ENCODE data around the gene MTA1.

MTA1 gene

GRCh38 chr14:105491366-105491973 is 71.8 kb downstream of the MTA1 start:
- no CpG with 5 or more reads among the region's 53 CpGs for WGBS (ENCODE audit: extremely low coverage, insufficient coverage, insufficient read length)
- no peak overlapping the region for H3K18ac ChIP-seq (ENCODE audit: low read length)
- peaks cover 10% of the 10 kb centered on the region for H3K79me1 ChIP-seq (ENCODE audit: low read length)
- H4K91ac ChIP-seq (ENCODE audit: low read depth, low read length), result peak overlapping the region; percentile 13
- H3K27ac ChIP-seq (ENCODE audit: low read depth, low read length), result peak overlapping the region; percentile 42
- peak overlapping the region; percentile 65 for H3K4me2 ChIP-seq (ENCODE audit: low read length)
- H4K8ac ChIP-seq (ENCODE audit: low read depth, low read length), result peak overlapping the region; percentile 42
- peak overlapping the region; percentile 49 for H2BK5ac ChIP-seq (ENCODE audit: low read depth, low read length, poor library complexity)
- H2AFZ ChIP-seq (ENCODE audit: insufficient read depth, low read length, poor library complexity), result peak overlapping the region; percentile 58
- peaks cover 13 to 26% of the 10 kb centered on the region in 2 experiments for H3K4me1 ChIP-seq (ENCODE audit: control insufficient read depth in 1 of 2, insufficient read depth in 2 of 2, low read length in 2 of 2)
- H3K9ac ChIP-seq (ENCODE audit: low read length), result no peak overlapping the region
- H3K27me3 ChIP-seq (ENCODE audit: insufficient read depth, low read length), result peaks cover 16% of the 10 kb centered on the region
- peaks cover 17% of the 10 kb centered on the region for H3K9me3 ChIP-seq (ENCODE audit: insufficient read depth, low read depth, low read length)
- H4K12ac ChIP-seq (ENCODE audit: low read depth, low read length), result peak overlapping the region; percentile 49
- peaks cover 2% of the 10 kb centered on the region for H3K79me2 ChIP-seq (ENCODE audit: control insufficient read depth, insufficient read depth, low read length, poor library complexity)
- peak overlapping the region; percentile 42 for H3K14ac ChIP-seq (ENCODE audit: low read length)
- DNase-seq, result peak; percentile 77
- no peak overlapping the region for H2BK12ac ChIP-seq (ENCODE audit: low read length)
- peaks cover 3 to 4% of the 10 kb centered on the region in 2 experiments for H3K36me3 ChIP-seq (ENCODE audit: control insufficient read depth in 1 of 2, insufficient read depth in 2 of 2, low read length in 2 of 2)
- peak overlapping the region; percentile 76 for H3K4me3 ChIP-seq (ENCODE audit: low read depth, low read length)
- peak overlapping the region; percentile 49 for H2BK120ac ChIP-seq (ENCODE audit: insufficient read depth, low read length, poor library complexity)
- H3K4ac ChIP-seq (ENCODE audit: low read depth, low read length), result no peak overlapping the region
- no peak overlapping the region for H3K23ac ChIP-seq (ENCODE audit: low read length)
- H2AK5ac ChIP-seq (ENCODE audit: low read length), result no peak overlapping the region

- Histone ChIP-seq H3K9ac (ENCODE audit: low read length) (no peak overlapping the region), H3K4me3 (ENCODE audit: low read depth, low read length) (no peak overlapping the region), H2BK12ac (ENCODE audit: low read length) (no peak overlapping the region), H4K12ac (ENCODE audit: low read depth, low read length) (peak overlapping the region; percentile 22), H3K79me2 (ENCODE audit: control insufficient read depth, insufficient read depth, low read length, poor library complexity) (peaks cover 2% of the 10 kb centered on the region), H3K9me3 (ENCODE audit: insufficient read depth, low read depth, low read length) (peaks cover 19% of the 10 kb centered on the region), H2AK5ac (ENCODE audit: low read length) (no peak overlapping the region), H2BK5ac (ENCODE audit: low read depth, low read length, poor library complexity) (no peak overlapping the region), H3K79me1 (ENCODE audit: low read length) (peaks cover 7% of the 10 kb centered on the region), H3K18ac (ENCODE audit: low read length) (no peak overlapping the region), H3K27me3 (ENCODE audit: insufficient read depth, low read length) (peaks cover 8% of the 10 kb centered on the region), H3K4me2 (ENCODE audit: low read length) (peak overlapping the region; percentile 15), H3K36me3 (ENCODE audit: control insufficient read depth in 1 of 2, insufficient read depth in 2 of 2, low read length in 2 of 2) (peaks cover 3 to 4% of the 10 kb centered on the region in 2 experiments), H2AFZ (ENCODE audit: insufficient read depth, low read length, poor library complexity) (no peak overlapping the region), H3K27ac (ENCODE audit: low read depth, low read length) (no peak overlapping the region), H4K8ac (ENCODE audit: low read depth, low read length) (no peak overlapping the region), H3K4ac (ENCODE audit: low read depth, low read length) (no peak overlapping the region), H2BK120ac (ENCODE audit: insufficient read depth, low read length, poor library complexity) (no peak overlapping the region), H4K91ac (ENCODE audit: low read depth, low read length) (no peak overlapping the region), H3K23ac (ENCODE audit: low read length) (no peak overlapping the region), H3K4me1 (ENCODE audit: control insufficient read depth in 1 of 2, insufficient read depth in 2 of 2, low read length in 2 of 2) (peaks cover 12 to 23% of the 10 kb centered on the region in 2 experiments), H3K14ac (ENCODE audit: low read length) (no peak overlapping the region)
- no CpG with 5 or more reads among the region's 24 CpGs for WGBS (ENCODE audit: extremely low coverage, insufficient coverage, insufficient read length)
- no peak for DNase-seq
Measured at GRCh38 chr14:105492031-105492970, 72.7 kb downstream of the MTA1 start.

GRCh38 chr14:105492971-105493871 is 73.6 kb downstream of the MTA1 start:
- no peak overlapping the region for H2BK5ac ChIP-seq (ENCODE audit: low read depth, low read length, poor library complexity)
- H3K4me3 ChIP-seq (ENCODE audit: low read depth, low read length), result no peak overlapping the region
- no CpG with 5 or more reads among the region's 20 CpGs for WGBS (ENCODE audit: extremely low coverage, insufficient coverage, insufficient read length)
- H3K9ac ChIP-seq (ENCODE audit: low read length), result no peak overlapping the region
- no peak overlapping the region for H4K91ac ChIP-seq (ENCODE audit: low read depth, low read length)
- no peak overlapping the region for H3K27ac ChIP-seq (ENCODE audit: low read depth, low read length)
- no peak overlapping the region for H2AK5ac ChIP-seq (ENCODE audit: low read length)
- H3K4me2 ChIP-seq (ENCODE audit: low read length), result no peak overlapping the region
- H3K27me3 ChIP-seq (ENCODE audit: insufficient read depth, low read length), result no peaks in the 10 kb centered on the region
- peaks cover 6% of the 10 kb centered on the region for H3K79me1 ChIP-seq (ENCODE audit: low read length)
- H3K4me1 ChIP-seq (ENCODE audit: control insufficient read depth in 1 of 2, insufficient read depth in 2 of 2, low read length in 2 of 2), result peaks cover 10 to 16% of the 10 kb centered on the region in 2 experiments
- H4K12ac ChIP-seq (ENCODE audit: low read depth, low read length), result no peak overlapping the region
- H3K79me2 ChIP-seq (ENCODE audit: control insufficient read depth, insufficient read depth, low read length, poor library complexity), result peaks cover 2% of the 10 kb centered on the region
- H3K9me3 ChIP-seq (ENCODE audit: insufficient read depth, low read depth, low read length), result peaks cover 21% of the 10 kb centered on the region
- H3K36me3 ChIP-seq (ENCODE audit: control insufficient read depth in 1 of 2, insufficient read depth in 2 of 2, low read length in 2 of 2), result peaks cover 3 to 6% of the 10 kb centered on the region in 2 experiments
- no peak overlapping the region for H2AFZ ChIP-seq (ENCODE audit: insufficient read depth, low read length, poor library complexity)
- no peak overlapping the region for H4K8ac ChIP-seq (ENCODE audit: low read depth, low read length)
- DNase-seq, result no peak
- no peak overlapping the region for H3K14ac ChIP-seq (ENCODE audit: low read length)
- H3K4ac ChIP-seq (ENCODE audit: low read depth, low read length), result no peak overlapping the region
- no peak overlapping the region for H2BK120ac ChIP-seq (ENCODE audit: insufficient read depth, low read length, poor library complexity)
- no peak overlapping the region for H3K23ac ChIP-seq (ENCODE audit: low read length)
- H3K18ac ChIP-seq (ENCODE audit: low read length), result no peak overlapping the region
- H2BK12ac ChIP-seq (ENCODE audit: low read length), result no peak overlapping the region

All from trophoblast cell (in vitro differentiated cells and primary cell).